Endometrial microvascular endothelial cells (primary cell): Measurements from ENCODE around the gene TMEM38B. TPM values are rescaled to one million over a fixed set of nuclear protein-coding genes. Genes with fewer than 3 reads are reported as not detected.
"Not testable (repeated sequence)": the region's sequence is repeated elsewhere in the genome, so short reads cannot be mapped to it uniquely, and the experiment has no call there.

ENCODE experiments used
- in situ Hi-C: cut with HindIII; loops from 2 replicates; pipeline ENCODE4 v1.10.0; 2017; ENCODE audit warnings: low sequenced_read_pairs, low pct_unique_long_range_greater_than_20kb; ENCODE audit errors: inconsistent ontology term
- total RNA-seq: library from RNA; depleted of rRNA; stranded (reverse); fragments of >200 nt; gene quantifications from one replicate; pipeline ENCODE4 v1.2.3, GENCODE V29; 2015; ENCODE audit errors: inconsistent ontology term

The TMEM38B gene
- total RNA-seq, 1 donor from 2014 or later, result 16.4 TPM

DNA sequence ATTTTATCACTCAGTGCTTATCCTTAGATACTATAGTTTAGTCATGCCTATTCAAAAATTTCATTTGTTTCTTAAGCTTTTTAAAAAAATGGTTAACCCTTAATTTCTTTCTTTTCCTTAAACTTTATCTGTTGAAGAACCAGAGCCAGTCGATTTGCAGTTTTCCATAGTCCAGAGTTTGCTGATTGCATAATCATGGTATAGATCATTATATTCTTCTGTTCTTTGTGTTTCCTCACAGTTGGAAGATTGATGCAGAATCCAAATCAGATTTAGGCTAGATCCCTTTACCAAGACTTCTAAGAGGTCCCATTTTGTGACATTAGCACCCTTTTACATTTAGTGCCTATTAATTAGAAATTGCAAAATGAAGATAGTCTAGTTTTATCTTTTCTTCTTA is 18.0 kb downstream of the TMEM38B start:
- in situ Hi-C loops, result no loop called here

DNA sequence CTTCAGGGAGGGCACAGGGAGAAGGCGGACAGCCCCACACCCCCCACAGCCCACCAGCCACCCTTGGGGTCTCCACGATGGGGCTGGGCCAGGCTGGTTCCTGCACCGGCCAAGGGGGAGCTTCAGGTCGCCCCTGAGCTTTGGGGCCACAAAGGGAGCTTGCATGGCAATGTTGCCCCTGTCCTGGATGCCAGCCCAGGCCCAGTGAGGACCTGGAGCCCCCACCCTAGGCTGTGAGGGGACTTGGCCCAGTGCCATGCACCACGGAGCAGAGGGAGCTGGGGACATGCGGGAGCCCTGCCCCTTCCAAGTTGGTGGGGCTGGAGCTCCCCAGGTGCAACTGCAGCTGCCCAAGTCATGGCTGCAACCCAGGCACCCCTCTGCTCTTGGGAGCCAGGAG is 18.4 kb downstream of the TMEM38B start:
- in situ Hi-C loops, result no loop called here

DNA sequence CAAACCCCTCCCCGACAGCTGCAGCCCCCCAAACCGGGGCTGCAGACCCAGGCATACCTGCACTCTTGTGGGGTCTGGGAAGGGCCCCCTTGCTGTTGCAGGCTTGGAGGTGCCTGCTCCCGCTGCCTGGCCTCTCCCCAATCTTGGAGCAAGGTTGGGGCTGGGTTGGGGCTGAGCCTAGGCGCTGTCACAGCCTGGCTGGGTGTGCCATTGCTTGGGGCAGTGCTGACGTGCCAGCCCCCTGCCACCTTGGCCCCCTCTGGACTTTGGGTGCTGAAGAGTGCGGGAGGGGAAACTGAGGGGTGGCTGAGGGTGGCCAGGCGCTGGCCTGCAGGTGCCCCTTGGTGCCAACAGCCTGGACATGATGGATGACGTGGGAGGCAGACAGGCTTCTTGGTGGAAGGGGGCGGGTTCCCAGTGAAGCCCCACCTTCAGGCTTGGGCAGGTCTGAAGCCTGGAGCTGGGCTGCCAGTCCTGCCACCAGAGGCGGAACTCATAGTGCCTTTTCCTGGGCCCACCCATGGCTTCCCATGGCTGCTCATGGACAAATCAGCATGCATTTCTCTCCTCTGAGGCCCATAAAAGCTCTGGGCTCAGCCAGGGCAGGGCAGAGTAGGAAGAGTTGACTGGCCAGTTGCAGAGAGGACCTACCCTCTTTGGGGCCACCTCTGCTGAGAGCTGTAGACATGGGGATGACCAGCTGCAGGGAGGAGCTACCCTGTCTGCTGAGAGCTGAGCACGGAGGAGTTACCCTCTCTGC is 19.1 kb downstream of the TMEM38B start:
- in situ Hi-C loops, result no loop called here

DNA sequence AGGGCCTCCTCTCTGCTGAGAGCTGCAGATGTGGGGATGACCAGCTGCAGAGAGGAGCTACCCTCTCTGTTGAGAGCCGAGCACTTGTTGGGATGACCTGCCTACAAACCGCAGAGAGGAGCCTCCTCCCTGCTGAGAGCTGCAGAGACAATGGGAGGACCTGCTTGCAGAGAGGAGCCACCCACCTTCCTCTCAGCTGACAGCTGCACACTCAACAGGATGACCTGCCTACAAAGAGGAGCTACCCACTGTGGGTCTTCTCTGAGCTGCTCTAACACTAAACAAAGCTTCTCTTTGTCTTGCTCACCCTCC is 19.6 kb downstream of the TMEM38B start:
- in situ Hi-C loops, result no loop called here

- in situ Hi-C loops, result no loop called here
Measured at GRCh38 chr9:105716146-105716545, 21.8 kb downstream of the TMEM38B start.

- in situ Hi-C loops, result no loop called here
Measured at GRCh38 chr9:105722099-105722498, 27.8 kb downstream of the TMEM38B start.

- in situ Hi-C loops, result no loop called here
Measured at GRCh38 chr9:105725370-105725769, 31.0 kb downstream of the TMEM38B start.

GRCh38 chr9:105728230-105728629 is 33.9 kb downstream of the TMEM38B start:
- in situ Hi-C loops, result not testable (repeated sequence)

- in situ Hi-C loops, result not testable (repeated sequence)
Measured at GRCh38 chr9:105731420-105731819, 37.1 kb downstream of the TMEM38B start.

GRCh38 chr9:105735366-105735765 is 41.0 kb downstream of the TMEM38B start:
- in situ Hi-C loops, result no loop called here

GRCh38 chr9:105737205-105737604 is 42.9 kb downstream of the TMEM38B start:
- in situ Hi-C loops, result no loop called here

DNA sequence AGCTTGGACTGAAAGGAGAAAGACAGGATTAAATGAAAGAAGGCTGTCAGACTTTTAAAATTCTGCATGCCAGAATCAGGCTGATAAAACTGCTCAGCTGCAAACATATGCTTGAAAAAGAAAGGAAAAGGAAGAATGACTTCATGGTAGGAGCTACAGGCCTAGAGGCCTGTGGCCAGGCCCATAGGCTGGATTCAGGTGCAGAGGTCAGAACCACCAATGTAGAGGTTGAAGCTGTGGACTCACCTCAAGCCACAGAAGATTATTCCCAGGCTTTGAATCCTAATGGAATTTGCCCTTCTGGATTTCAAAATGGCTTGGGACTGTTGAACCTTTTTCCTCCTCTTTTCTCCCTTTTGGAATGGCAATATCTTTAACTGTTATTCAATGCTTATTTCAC is 47.7 kb downstream of the TMEM38B start:
- in situ Hi-C loops, result no loop called here

DNA sequence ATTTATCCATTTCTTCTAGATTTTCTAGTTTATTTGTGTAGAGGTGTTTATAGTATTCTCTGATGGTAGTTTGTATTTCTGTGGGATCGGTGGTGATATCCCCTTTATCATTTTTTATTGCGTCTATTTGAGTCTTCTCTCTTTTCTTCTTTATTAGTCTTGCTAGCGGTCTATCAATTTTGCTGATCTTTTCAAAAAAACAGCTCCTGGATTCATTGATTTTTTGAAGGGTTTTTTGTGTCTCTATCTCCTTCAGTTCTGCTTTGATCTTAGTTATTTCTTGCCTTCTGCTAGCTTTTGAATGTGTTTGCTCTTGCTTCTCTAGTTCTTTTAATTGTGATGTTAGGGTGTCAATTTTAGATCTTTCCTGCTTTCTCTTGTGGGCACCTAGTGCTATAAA is 53.0 kb downstream of the TMEM38B start:
- in situ Hi-C loops, result not testable (repeated sequence)

GRCh38 chr9:105751761-105752160 is 57.4 kb downstream of the TMEM38B start:
- in situ Hi-C loops, result no loop called here

GRCh38 chr9:105757496-105758251 is 63.3 kb downstream of the TMEM38B start:
- in situ Hi-C loops, result no loop called here

- in situ Hi-C loops, result no loop called here
Measured at GRCh38 chr9:105760053-105760452, 65.7 kb downstream of the TMEM38B start.

DNA sequence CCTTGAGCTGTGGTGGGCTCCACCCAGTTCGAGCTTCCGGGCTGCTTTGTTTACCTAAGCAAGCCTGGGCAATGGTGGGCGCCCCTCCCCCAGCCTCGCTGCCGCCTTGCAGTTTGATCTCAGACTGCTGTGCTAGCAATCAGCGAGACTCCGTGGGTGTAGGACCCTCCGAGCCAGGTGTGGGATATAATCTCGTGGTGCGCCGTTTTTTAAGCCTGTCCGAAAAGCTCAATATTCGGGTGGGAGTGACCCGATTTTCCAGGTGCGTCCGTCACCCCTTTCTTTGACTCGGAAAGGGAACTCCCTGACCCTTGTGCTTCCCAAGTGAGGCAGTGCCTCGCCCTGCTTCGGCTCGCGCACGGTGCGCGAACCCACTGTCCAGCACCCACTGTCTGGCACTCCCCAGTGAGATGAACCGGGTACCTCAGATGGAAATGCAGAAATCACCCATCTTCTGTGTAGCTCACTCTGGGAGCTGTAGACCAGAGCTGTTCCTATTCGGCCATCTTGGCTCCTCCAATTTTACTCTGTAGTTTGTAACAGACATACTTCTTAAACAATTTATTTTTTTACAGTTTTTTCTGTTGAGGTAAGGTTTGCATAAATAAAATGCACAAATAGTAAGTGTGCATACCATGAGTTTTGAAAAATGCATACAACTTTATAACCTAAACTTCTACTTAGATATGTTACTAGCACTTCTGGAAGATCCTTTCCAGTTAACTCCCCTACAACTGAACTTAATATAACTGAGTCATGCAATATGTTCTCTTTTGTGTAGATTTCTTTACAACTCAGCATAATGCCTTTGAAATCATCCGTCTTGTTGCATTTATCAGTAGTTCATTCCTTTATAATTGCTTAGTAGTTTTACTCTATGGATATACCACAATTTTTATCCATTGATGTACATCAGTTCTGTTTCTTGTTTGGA is 88.5 kb downstream of the TMEM38B start:
- in situ Hi-C loops, result not testable (repeated sequence)

GRCh38 chr9:105783495-105783872 is 89.1 kb downstream of the TMEM38B start:
- in situ Hi-C loops, result not testable (repeated sequence)

- in situ Hi-C loops, result not testable (repeated sequence)
Measured at GRCh38 chr9:105786796-105787195, 92.5 kb downstream of the TMEM38B start.
